Lower leg skin (tissue), 4 donors: ENCODE results near the gene FKBP4. TPM values are rescaled to one million over a fixed set of nuclear protein-coding genes. Genes with fewer than 3 reads are reported as not detected.

Experiments used
- DNase-seq, 2 donors: peaks; one replicate each; pipeline ENCODE4 v3.0.0-alpha.2; 2019; ENCODE audit warnings: low spot score in 2 of 2
- H3K4me3 ChIP-seq: fragments of 200-600 bp; sonication (generic); 2 replicates; pipeline ENCODE4 v1.5.1; 2017; ENCODE audit warnings: mild to moderate bottlenecking, low read depth; ENCODE audit not compliant: poor library complexity, severe bottlenecking
- CTCF ChIP-seq, 3 donors: fragments of 450-650 bp; IDR thresholded peaks; one replicate each; pipeline ENCODE4 v1.5.1; 2016; ENCODE audit warnings: antibody characterized with exemption in 3 of 3, mild to moderate bottlenecking in 3 of 3, moderate library complexity in 2 of 3
- POLR2A ChIP-seq, 2 donors: fragments of 450-650 bp; IDR thresholded peaks; one replicate each; pipeline ENCODE4 v1.6.1; 2016 to 2017; ENCODE audit warnings: antibody characterized with exemption in 2 of 2, mild to moderate bottlenecking in 1 of 2, moderate library complexity in 1 of 2
- WGBS, 2 donors: methylation state at CpG; one replicate each; pipeline ENCODE4 v1.1.5; 2018; 5-methylcytosine and 5-hydroxymethylcytosine counted together
- intact Hi-C: fragments of 100-400 bp; cut with DNase I; formaldehyde crosslinking; loops from one replicate; pipeline ENCODE4 v1.15.0; 2023; ENCODE audit warnings: low total_unique reads
- total RNA-seq, 4 donors: library from RNA; depleted of rRNA; stranded (reverse); fragments of >200 nt; gene quantifications; one replicate each; pipeline ENCODE4 v1.1.0, GENCODE V29; 2016

FKBP4 gene
- total RNA-seq, 4 donors from 2014 or later = 43.1 to 65.0 (median 50.2) TPM

GRCh38 chr12:2836574-2836973, 41.8 kb downstream of the FKBP4 start:
- no peak for DNase-seq
- 77 to 85% methylated on average over 8 of the region's 8 CpGs for WGBS, 2 donors
- intact Hi-C loops = no loop called here
- TF ChIP-seq CTCF (IDR thresholded peaks at IDR 0.05) (no peak), POLR2A (IDR thresholded peaks at IDR 0.05) (no peak)
- H3K4me3 ChIP-seq = no peak overlapping the region

- no peak for TF ChIP-seq POLR2A (IDR thresholded peaks at IDR 0.05)
- TF ChIP-seq CTCF (IDR thresholded peaks at IDR 0.05) = no peak
- intact Hi-C loops = no loop called here
- WGBS, 2 donors = 58 to 71% methylated on average over 9 of the region's 9 CpGs
- no peak for DNase-seq
- H3K4me3 ChIP-seq = no peak overlapping the region
Observed at GRCh38 chr12:2841056-2841650, 46.4 kb downstream of the FKBP4 start.

- 79 to 81% methylated on average over 5 of the region's 5 CpGs for WGBS, 2 donors
- H3K4me3 ChIP-seq = no peak overlapping the region
- DNase-seq = no peak
- intact Hi-C loops = no loop called here
- TF ChIP-seq CTCF (IDR thresholded peaks at IDR 0.05) = no peak
- TF ChIP-seq POLR2A (IDR thresholded peaks at IDR 0.05) = no peak
Observed at GRCh38 chr12:2842948-2843347, 48.2 kb downstream of the FKBP4 start.

- intact Hi-C loops = no loop called here
Observed at GRCh38 chr12:2844786-2845185, 50.0 kb downstream of the FKBP4 start.

GRCh38 chr12:2845280-2845679, 50.5 kb downstream of the FKBP4 start:
- TF ChIP-seq POLR2A (IDR thresholded peaks at IDR 0.05) = no peak
- TF ChIP-seq CTCF (IDR thresholded peaks at IDR 0.05) = no peak
- DNase-seq = no peak
- 40 to 56% methylated on average over 6 of the region's 6 CpGs for WGBS, 2 donors
- intact Hi-C loops = no loop called here
- no peak overlapping the region for H3K4me3 ChIP-seq

More at GRCh38 chr12:2844786-2845185, 50.0 kb downstream of the FKBP4 start:
- DNase-seq = no peak
- no peak for TF ChIP-seq CTCF (IDR thresholded peaks at IDR 0.05)
- TF ChIP-seq POLR2A (IDR thresholded peaks at IDR 0.05) = no peak
- no peak overlapping the region for H3K4me3 ChIP-seq
- 81 to 83% methylated on average over 9 of the region's 9 CpGs for WGBS, 2 donors

GRCh38 chr12:2851931-2852330, 57.2 kb downstream of the FKBP4 start:
- TF ChIP-seq CTCF (IDR thresholded peaks at IDR 0.05) = no peak
- TF ChIP-seq POLR2A (IDR thresholded peaks at IDR 0.05) = no peak
- intact Hi-C loops = loop anchor here (10.0 kb wide), 1 partner anchor 93 kb away; no protein-coding TSS in a partner anchor
- WGBS, 2 donors = 86 to 95% methylated on average over 3 of the region's 3 CpGs
- H3K4me3 ChIP-seq = no peak overlapping the region
- DNase-seq = no peak
